ENCODE data around the gene KRTAP4-7. TPM values are rescaled to one million over a fixed set of nuclear protein-coding genes. Genes with fewer than 3 reads are reported as not detected.
A peak's percentile ranks its signal among the peaks of the same experiment; 100 is the strongest.

Gene KRTAP4-7
- total and polyA plus RNA-seq, 2 of the 4 experiments (the other 2 are of a cell fraction): not detected

GRCh38 chr17:41107941-41108450, 24.0 kb downstream of the KRTAP4-7 start:
- no peak overlapping the region for H3K27ac ChIP-seq (ENCODE audit: insufficient read depth, low read length)
- H2BK5ac ChIP-seq (ENCODE audit: low read depth, low read length, poor library complexity, severe bottlenecking): no peak overlapping the region
- no peak overlapping the region for H3K56ac ChIP-seq (ENCODE audit: extremely low read depth, insufficient read depth, low read length)
- H3K9me3 ChIP-seq (ENCODE audit: control insufficient read depth, insufficient read depth, low read length): no peaks in the 10 kb centered on the region
- H3K36me3 ChIP-seq (ENCODE audit: control insufficient read depth, insufficient read depth, low read length): no peaks in the 10 kb centered on the region
- ATAC-seq (ENCODE audit: low read depth): no peak
- DNase-seq: peak; percentile 29
- H4K5ac ChIP-seq (ENCODE audit: low read depth, low read length): no peak overlapping the region; the same call in 1 of the 2 replicates
- H4K91ac ChIP-seq (ENCODE audit: insufficient read depth, low read depth, low read length): peak overlapping the region; percentile 53; the same call in 1 of the 2 replicates
- H2AK9ac ChIP-seq (replicated peaks; ENCODE audit: low read depth, low read length, poor library complexity): no peak overlapping the region
- TF ChIP-seq CEBPB (IDR thresholded peaks at IDR 0.05; ENCODE audit: low read depth, low read length): no peak
- no peak for TF ChIP-seq POLR2A (IDR thresholded peaks at IDR 0.05; ENCODE audit: low read depth, low read length)
- no peak for TF ChIP-seq MAZ (IDR thresholded peaks at IDR 0.05; ENCODE audit: borderline replicate concordance, low read depth, low read length)
- no peak for TF ChIP-seq MAFK (IDR thresholded peaks at IDR 0.05; ENCODE audit: low read depth, low read length)
- no peak for TF ChIP-seq USF2 (IDR thresholded peaks at IDR 0.05; ENCODE audit: low read depth, low read length)
- TF ChIP-seq RFX5 (IDR thresholded peaks at IDR 0.05; ENCODE audit: low read depth, low read length): no peak
- TF ChIP-seq MXI1 (IDR thresholded peaks at IDR 0.05; ENCODE audit: borderline replicate concordance, low read depth, low read length): no peak
- TF ChIP-seq RAD21 (IDR thresholded peaks at IDR 0.05; ENCODE audit: low read length): no peak
- no peak for TF ChIP-seq BHLHE40 (IDR thresholded peaks at IDR 0.05; ENCODE audit: low read depth, low read length)
- no peak for TF ChIP-seq SMC3 (IDR thresholded peaks at IDR 0.05; ENCODE audit: low read depth, low read length)
- TF ChIP-seq CHD1 (IDR thresholded peaks at IDR 0.05; ENCODE audit: low read depth, low read length): no peak
- TF ChIP-seq NFE2L2 (IDR thresholded peaks at IDR 0.05; ENCODE audit: low read depth, low read length): no peak
- TF ChIP-seq CTCF (conservative IDR thresholded peaks at IDR 0.05; ENCODE audit: low read depth, low read length): no peak
- no peak for TF ChIP-seq RCOR1 (IDR thresholded peaks at IDR 0.05; ENCODE audit: insufficient replicate concordance, low read length)
- no peak for TF ChIP-seq ELK1 (IDR thresholded peaks at IDR 0.05; ENCODE audit: borderline replicate concordance, low read depth, low read length)
- no peak for TF ChIP-seq FOS (IDR thresholded peaks at IDR 0.05; ENCODE audit: low read depth, low read length)
- peak overlapping the region; percentile 87; the same call in 1 of the 2 replicates for H3K18ac ChIP-seq (ENCODE audit: low read depth, low read length)
- ChIA-PET POLR2A (ENCODE audit: unreplicated experiment) (interaction anchor here (1.1 kb wide), 1 partner anchor 28 kb away, joined by 3 read pairs; no protein-coding TSS in a partner anchor), CTCF (no interaction called here)
- no peaks in the 10 kb centered on the region; the same call in 1 of the 2 replicates for H3K9me1 ChIP-seq (ENCODE audit: insufficient read depth, low read length)
- no peaks in the 10 kb centered on the region for H3K27me3 ChIP-seq (ENCODE audit: control insufficient read depth, insufficient read depth, low read length)
- WGBS, 2 experiments (ENCODE audit: extremely low coverage in 2 of 2, insufficient read length in 1 of 2): no CpG with 5 or more reads among the region's 1 CpG
- H3K79me1 ChIP-seq (ENCODE audit: low read depth in 1 of 2, low read length in 2 of 2): no peaks in the 10 kb centered on the region
- H3K4me2 ChIP-seq (ENCODE audit: low read depth, low read length): no peak overlapping the region
- H2BK120ac ChIP-seq (ENCODE audit: low read depth, low read length): peak overlapping the region; percentile 68
- no peak overlapping the region; the same call in 1 of the 2 replicates for H3K4me3 ChIP-seq (ENCODE audit: insufficient read depth, low read depth, low read length)
- H3K9ac ChIP-seq (ENCODE audit: low read depth, low read length): no peak overlapping the region
- no peak overlapping the region for H2AFZ ChIP-seq (replicated peaks; ENCODE audit: low read length, poor library complexity)
- peak overlapping the region; percentile 20; the same call in 1 of the 2 replicates for H2AK5ac ChIP-seq (ENCODE audit: low read depth, low read length)
- dilution Hi-C loops (cut with HindIII; ENCODE audit: low sequenced_read_pairs, unreplicated experiment) (no loop called here), in situ Hi-C loops (cut with MboI; ENCODE audit: low sequenced_read_pairs) (no loop called here), intact Hi-C loops (cut with micrococcal nuclease) (no loop called here)
- peak overlapping the region; percentile 64 for H2BK20ac ChIP-seq (ENCODE audit: low read depth, low read length)
- H4K8ac ChIP-seq (ENCODE audit: low read depth in 2 of 2, low read length in 2 of 2): peak overlapping the region; percentile 50 to 53
- H2BK15ac ChIP-seq (ENCODE audit: low read depth, low read length): peak overlapping the region; percentile 49; the same call in 1 of the 3 replicates
- H3K14ac ChIP-seq (replicated peaks; ENCODE audit: low read depth, low read length): peak overlapping the region; percentile 57
- peak overlapping the region; percentile 69; the same call in 1 of the 2 replicates for H3K23ac ChIP-seq (ENCODE audit: low read depth, low read length)
- H3K4ac ChIP-seq (ENCODE audit: low read depth, low read length): peak overlapping the region; percentile 61
- no TSS peak for BruUV-seq (replicated peaks)
- H3K4me1 ChIP-seq (ENCODE audit: control insufficient read depth, insufficient read depth, low read length): 0 out of 2 replicates have a peak, but pooled peaks cover 2% of the 10 kb centered on the region
- no peaks in the 10 kb centered on the region for H4K20me1 ChIP-seq (ENCODE audit: insufficient read depth, low read length)
